Neural crest cell (in vitro differentiated cells): ENCODE results near the gene TYSND1. TPM values are rescaled to one million over a fixed set of nuclear protein-coding genes. Genes with fewer than 3 reads are reported as not detected.

Source experiments
- DNase-seq: peaks from one replicate; pipeline ENCODE4 v3.0.0; 2021; ENCODE audit warnings: low read depth, mixed read lengths, low spot score
- H3K27ac Mint-ChIP-seq: one replicate; pipeline ENCODE4 v1.8.0; 2021; ENCODE audit warnings: mild to moderate bottlenecking, mixed read lengths; ENCODE audit not compliant: unreplicated experiment
- H3K27me3 Mint-ChIP-seq: 2 replicates; pipeline ENCODE4 v1.8.0; 2021; ENCODE audit warnings: low read depth, mild to moderate bottlenecking, mixed read lengths
- H3K36me3 Mint-ChIP-seq: 2 replicates; pipeline ENCODE4 v1.8.0; 2021; ENCODE audit warnings: low read depth, mild to moderate bottlenecking, mixed read lengths
- H3K4me1 Mint-ChIP-seq: 2 replicates; pipeline ENCODE4 v1.8.0; 2021; ENCODE audit warnings: mixed read lengths
- H3K4me3 Mint-ChIP-seq: one replicate; pipeline ENCODE4 v1.8.0; 2021; ENCODE audit warnings: mild to moderate bottlenecking, mixed read lengths
- H3K9me3 Mint-ChIP-seq: 2 replicates; pipeline ENCODE4 v1.8.0; 2021; ENCODE audit warnings: mixed read lengths
- total RNA-seq: library from RNA; stranded (reverse); gene quantifications from 2 replicates; pipeline ENCODE4 v1.2.1, GENCODE V29; 2021
- TF ChIP-seq, protein P1 (sequence below): fragments of 200-600 bp; sonication (generic); conservative IDR thresholded peaks from 2 replicates; pipeline ENCODE4 v1.5.0; 2021; ENCODE audit warnings: antibody characterized with exemption, mild to moderate bottlenecking

The TYSND1 gene
- total RNA-seq, 1 donor from 2014 or later: 17.6 TPM

DNA sequence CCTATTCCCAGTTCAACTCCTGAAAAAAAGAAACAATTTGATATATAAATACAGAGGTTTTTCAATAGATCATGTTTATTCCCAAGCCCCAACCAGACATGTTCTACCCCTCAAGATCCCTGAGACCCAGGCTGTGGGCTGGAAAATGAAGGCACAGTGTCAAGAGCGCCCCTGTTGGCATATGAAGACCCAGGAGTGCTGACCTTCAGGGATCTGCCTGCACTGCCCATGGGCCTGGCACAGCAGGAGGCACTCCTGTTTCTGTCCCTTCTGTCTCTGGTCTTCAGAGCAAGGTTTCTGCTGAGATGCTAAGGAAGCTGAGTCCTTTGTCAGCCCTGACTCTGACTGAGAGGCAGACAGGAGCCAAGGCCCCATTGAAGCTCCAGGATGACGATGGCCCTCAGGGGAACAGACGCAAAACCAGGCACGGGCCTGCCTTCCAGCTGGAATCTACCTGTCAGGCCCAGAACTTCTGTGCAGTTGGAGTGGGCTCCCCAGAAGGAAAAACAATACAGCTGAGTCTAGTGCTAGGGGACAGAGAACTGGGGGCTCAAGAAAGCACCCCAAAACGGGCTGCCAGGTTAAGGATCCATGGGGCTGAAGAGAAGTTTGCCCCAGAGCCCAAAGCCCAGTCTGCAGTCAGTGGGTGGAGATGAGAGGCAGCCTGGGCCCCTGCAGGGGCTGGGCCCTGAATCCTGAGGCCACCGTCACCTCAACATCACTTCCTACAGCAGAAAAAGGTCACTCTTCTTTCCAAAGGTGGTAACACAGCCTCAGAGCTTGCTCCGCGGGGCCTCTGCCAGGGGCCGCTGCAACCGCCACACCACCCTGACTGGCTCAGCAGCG is 7.1 kb downstream of the TYSND1 start:
- TF ChIP-seq, protein P1, sequence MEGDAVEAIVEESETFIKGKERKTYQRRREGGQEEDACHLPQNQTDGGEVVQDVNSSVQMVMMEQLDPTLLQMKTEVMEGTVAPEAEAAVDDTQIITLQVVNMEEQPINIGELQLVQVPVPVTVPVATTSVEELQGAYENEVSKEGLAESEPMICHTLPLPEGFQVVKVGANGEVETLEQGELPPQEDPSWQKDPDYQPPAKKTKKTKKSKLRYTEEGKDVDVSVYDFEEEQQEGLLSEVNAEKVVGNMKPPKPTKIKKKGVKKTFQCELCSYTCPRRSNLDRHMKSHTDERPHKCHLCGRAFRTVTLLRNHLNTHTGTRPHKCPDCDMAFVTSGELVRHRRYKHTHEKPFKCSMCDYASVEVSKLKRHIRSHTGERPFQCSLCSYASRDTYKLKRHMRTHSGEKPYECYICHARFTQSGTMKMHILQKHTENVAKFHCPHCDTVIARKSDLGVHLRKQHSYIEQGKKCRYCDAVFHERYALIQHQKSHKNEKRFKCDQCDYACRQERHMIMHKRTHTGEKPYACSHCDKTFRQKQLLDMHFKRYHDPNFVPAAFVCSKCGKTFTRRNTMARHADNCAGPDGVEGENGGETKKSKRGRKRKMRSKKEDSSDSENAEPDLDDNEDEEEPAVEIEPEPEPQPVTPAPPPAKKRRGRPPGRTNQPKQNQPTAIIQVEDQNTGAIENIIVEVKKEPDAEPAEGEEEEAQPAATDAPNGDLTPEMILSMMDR: no peak
- Mint-ChIP-seq H3K4me3 (no peak overlapping the region), H3K36me3 (peaks cover 3% of the 10 kb centered on the region), H3K27me3 (peaks cover 9% of the 10 kb centered on the region), H3K27ac (no peak overlapping the region), H3K9me3 (no peaks in the 10 kb centered on the region), H3K4me1 (peaks cover 2% of the 10 kb centered on the region)
- DNase-seq: no peak

DNA sequence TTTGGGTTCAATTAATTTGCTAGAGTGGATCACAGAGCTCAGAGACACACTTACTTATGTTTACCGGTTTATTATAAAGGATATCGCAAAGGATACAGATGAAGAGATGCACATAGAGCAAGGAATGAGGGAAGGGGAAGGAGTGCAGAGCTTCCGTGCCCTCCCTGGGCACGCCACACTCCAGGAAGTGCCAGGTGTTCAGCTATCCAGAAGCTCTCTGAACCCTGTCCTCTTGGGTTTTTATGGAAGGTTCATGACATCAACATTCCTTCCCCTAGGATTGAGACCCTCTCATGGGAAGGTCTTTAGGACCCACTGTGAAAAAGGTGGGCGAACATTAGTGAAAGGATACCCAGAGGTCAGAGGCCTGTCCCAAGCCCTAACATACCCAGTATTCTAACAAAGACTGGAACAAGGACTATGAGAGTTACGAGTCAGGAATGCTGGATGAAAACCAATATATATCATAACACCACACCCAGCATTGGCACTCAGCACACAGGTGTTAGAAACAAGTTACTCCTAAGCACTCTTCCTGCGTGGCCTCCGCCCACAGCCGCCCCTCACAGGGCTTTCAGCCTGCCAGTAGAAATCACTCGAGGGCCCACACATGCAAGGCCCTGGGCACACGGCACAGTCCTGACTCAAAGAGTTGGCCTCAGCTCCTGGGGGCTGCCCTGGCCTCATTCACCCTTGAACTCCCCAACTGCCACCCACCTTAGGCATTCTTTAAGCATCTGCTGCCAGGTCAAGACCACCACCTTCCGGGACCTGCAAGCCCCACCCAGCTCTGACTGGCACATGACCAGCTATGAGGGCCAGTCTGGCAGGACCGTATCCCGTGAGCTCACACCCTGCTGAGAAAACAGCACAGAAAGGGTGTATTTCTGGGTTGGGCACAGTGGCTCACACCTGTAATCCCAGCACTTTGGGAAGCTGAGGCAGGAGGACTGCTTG is 8.3 kb downstream of the TYSND1 start:
- Mint-ChIP-seq H3K27me3 (peaks cover 18% of the 10 kb centered on the region), H3K36me3 (peaks cover 3% of the 10 kb centered on the region), H3K4me1 (peaks cover 1% of the 10 kb centered on the region), H3K27ac (peak overlapping the region; percentile 19), H3K9me3 (no peaks in the 10 kb centered on the region), H3K4me3 (no peak overlapping the region)
- DNase-seq: no peak
- TF ChIP-seq, protein P1: no peak

DNA sequence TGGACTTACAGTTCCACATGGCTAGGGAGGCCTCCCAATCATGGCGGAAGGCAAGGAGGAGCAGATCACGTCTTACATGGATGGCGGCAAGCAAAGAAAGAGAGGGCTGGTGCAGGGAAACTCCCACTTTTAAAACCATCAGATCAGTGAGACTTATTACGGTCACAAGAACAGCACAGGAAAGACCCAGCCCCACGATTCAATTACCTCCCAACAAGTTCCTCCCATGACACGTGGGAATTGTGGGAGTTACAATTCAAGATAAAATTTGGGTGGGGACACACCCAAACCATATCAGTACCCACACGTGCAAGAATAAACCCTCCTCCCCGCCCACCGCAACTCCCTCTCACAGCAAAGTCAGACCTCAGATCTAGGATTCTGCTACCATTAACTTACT is 9.4 kb downstream of the TYSND1 start:
- Mint-ChIP-seq H3K27me3 (peaks cover 28% of the 10 kb centered on the region), H3K36me3 (peaks cover 3% of the 10 kb centered on the region), H3K4me3 (no peak overlapping the region), H3K9me3 (no peaks in the 10 kb centered on the region), H3K27ac (no peak overlapping the region), H3K4me1 (peaks cover 9% of the 10 kb centered on the region)
- no peak for DNase-seq
- TF ChIP-seq, protein P1: no peak

DNA sequence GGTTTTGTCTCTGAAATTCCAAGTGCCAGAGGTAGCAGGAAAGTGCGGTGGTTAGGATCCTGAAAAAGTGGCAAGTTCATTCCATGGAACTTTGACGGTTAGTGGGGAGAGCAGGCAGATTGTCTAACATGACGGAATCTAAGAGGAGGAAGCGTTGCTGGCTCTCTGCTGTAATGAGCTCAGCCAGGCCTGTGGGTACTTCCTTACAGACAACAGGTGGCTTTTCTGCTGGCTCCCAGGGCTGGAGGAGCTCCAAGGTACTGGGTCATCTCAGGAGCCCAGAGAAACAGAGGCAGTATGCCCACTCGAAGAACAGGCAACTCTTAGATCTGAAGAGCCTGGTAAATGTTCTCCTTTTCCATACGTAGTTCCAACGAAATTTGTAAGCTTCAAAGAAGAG is 10.8 kb downstream of the TYSND1 start:
- H3K4me1 Mint-ChIP-seq: peaks cover 11% of the 10 kb centered on the region
- H3K4me3 Mint-ChIP-seq: no peak overlapping the region
- peaks cover 42% of the 10 kb centered on the region for H3K27me3 Mint-ChIP-seq
- TF ChIP-seq, protein P1: no peak
- H3K36me3 Mint-ChIP-seq: peaks cover 3% of the 10 kb centered on the region
- no peaks in the 10 kb centered on the region for H3K9me3 Mint-ChIP-seq
- H3K27ac Mint-ChIP-seq: no peak overlapping the region
- DNase-seq: no peak

DNA sequence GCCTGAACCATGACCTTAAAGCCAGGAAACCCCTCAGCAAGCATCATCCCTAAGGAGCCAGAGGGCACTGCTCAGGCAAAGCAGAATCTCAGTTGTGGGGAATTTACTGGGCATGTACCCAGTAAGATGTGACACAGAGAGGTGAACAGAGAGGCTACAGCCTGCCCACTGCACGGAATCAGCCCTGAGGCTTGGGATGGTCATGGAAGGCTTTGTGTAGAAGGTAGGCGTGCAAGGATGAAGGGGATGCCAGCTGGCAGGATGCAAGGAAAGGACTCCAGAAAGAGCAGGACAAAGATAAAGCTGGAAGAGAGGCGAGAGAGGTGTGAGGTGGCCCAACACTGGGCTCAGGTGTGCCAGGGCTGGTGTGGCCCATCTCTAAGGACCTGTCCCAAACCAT is 11.5 kb downstream of the TYSND1 start:
- H3K27me3 Mint-ChIP-seq: peaks cover 47% of the 10 kb centered on the region
- H3K9me3 Mint-ChIP-seq: no peaks in the 10 kb centered on the region
- H3K27ac Mint-ChIP-seq: no peak overlapping the region
- DNase-seq: no peak
- H3K4me1 Mint-ChIP-seq: peaks cover 11% of the 10 kb centered on the region
- H3K4me3 Mint-ChIP-seq: no peak overlapping the region
- TF ChIP-seq, protein P1: no peak
- no peaks in the 10 kb centered on the region for H3K36me3 Mint-ChIP-seq
